T-helper 2 cell treated with Interferon-gamma antibody and Interleukin-4, amounts not matched to agents 5 μg/mL and 100 μg/mL, for 36 hours (primary cell): ENCODE data around the gene MED28.

Source experiments
- DNase-seq: peaks from one replicate; pipeline ENCODE4 v3.0.0; 2021; ENCODE audit warnings: low spot score
- H3K27ac Mint-ChIP-seq: one replicate; pipeline ENCODE4 v1.8.0; 2021; ENCODE audit warnings: mild to moderate bottlenecking, mixed read lengths
- H3K27me3 Mint-ChIP-seq: one replicate; pipeline ENCODE4 v1.8.0; 2021; ENCODE audit warnings: low read depth, mixed read lengths
- H3K36me3 Mint-ChIP-seq: one replicate; pipeline ENCODE4 v1.8.0; 2021; ENCODE audit warnings: low read depth, mixed read lengths
- H3K4me1 Mint-ChIP-seq: one replicate; pipeline ENCODE4 v1.8.0; 2021; ENCODE audit warnings: low read depth, mixed read lengths
- H3K4me3 Mint-ChIP-seq: one replicate; pipeline ENCODE4 v1.8.0; 2022; ENCODE audit warnings: mild to moderate bottlenecking, moderate library complexity, mixed read lengths
- H3K9me3 Mint-ChIP-seq: one replicate; pipeline ENCODE4 v1.8.0; 2021; ENCODE audit warnings: mixed read lengths

The MED28 gene

GRCh38 chr4:17587094-17587822 lies 27.2 kb upstream of the MED28 start:
- Mint-ChIP-seq H3K27me3 (no peaks in the 10 kb centered on the region), H3K27ac (no peak overlapping the region), H3K4me3 (no peak overlapping the region), H3K4me1 (peaks cover 2% of the 10 kb centered on the region), H3K36me3 (peaks cover 57% of the 10 kb centered on the region), H3K9me3 (no peaks in the 10 kb centered on the region)
- no peak for DNase-seq

DNA sequence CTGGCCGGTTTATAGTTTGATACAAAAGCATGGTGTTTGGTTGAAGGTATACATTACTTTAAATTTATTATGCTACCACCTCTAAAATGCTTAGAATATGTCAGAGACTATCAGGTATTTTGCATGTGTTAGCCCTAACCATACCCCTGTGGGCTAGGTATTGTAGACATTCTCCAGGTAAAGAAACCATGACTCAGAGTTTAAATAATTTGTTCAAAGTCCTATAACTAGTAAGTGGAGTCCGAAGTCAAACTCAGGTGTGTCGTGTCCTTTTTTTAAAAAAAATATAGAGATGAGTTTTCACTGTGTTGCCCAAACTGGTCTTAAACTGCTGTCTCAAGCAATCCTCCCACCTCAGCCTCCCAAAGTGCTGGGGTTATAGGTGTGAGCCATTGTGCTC lies 25.1 kb upstream of the MED28 start:
- H3K9me3 Mint-ChIP-seq, result no peaks in the 10 kb centered on the region
- H3K4me3 Mint-ChIP-seq, result no peak overlapping the region
- peaks cover 61% of the 10 kb centered on the region for H3K36me3 Mint-ChIP-seq
- H3K4me1 Mint-ChIP-seq, result peaks cover 6% of the 10 kb centered on the region
- no peak overlapping the region for H3K27ac Mint-ChIP-seq
- H3K27me3 Mint-ChIP-seq, result no peaks in the 10 kb centered on the region
- no peak for DNase-seq

GRCh38 chr4:17595471-17596005 lies 18.9 kb upstream of the MED28 start:
- Mint-ChIP-seq H3K36me3 (peaks cover 54% of the 10 kb centered on the region), H3K4me3 (no peak overlapping the region), H3K9me3 (no peaks in the 10 kb centered on the region), H3K4me1 (peaks cover 6% of the 10 kb centered on the region), H3K27me3 (no peaks in the 10 kb centered on the region), H3K27ac (no peak overlapping the region)
- DNase-seq, result no peak

- Mint-ChIP-seq H3K27ac (no peak overlapping the region), H3K4me3 (no peak overlapping the region), H3K9me3 (no peaks in the 10 kb centered on the region), H3K27me3 (no peaks in the 10 kb centered on the region), H3K36me3 (peaks cover 48% of the 10 kb centered on the region), H3K4me1 (peaks cover 3% of the 10 kb centered on the region)
- DNase-seq, result no peak
These were observed 16.9 kb upstream of the MED28 start for GRCh38 chr4:17597517-17597916.

DNA sequence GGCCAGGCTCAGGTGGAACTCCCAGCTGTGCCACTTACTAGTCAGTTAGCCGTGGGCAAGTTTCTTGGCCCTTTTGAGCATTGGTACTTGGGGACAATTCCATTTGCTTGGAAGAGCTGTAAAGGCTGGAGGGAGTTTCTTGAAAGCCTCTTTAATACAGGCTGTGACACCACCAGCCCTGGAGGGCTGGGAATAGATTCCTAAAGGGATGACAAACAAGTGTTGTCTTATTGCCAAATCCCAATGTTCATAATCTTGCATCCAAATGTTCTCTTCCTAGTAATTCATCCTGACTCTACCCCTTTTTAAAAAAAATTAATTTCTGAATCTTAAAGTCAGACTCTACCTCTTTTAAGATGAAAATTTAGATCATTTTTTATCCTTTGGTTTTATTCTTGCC lies 14.6 kb upstream of the MED28 start:
- no peaks in the 10 kb centered on the region for H3K27me3 Mint-ChIP-seq
- no peaks in the 10 kb centered on the region for H3K4me1 Mint-ChIP-seq
- no peak overlapping the region for H3K4me3 Mint-ChIP-seq
- H3K27ac Mint-ChIP-seq, result no peak overlapping the region
- DNase-seq, result no peak
- H3K9me3 Mint-ChIP-seq, result no peaks in the 10 kb centered on the region
- H3K36me3 Mint-ChIP-seq, result peaks cover 40% of the 10 kb centered on the region

DNA sequence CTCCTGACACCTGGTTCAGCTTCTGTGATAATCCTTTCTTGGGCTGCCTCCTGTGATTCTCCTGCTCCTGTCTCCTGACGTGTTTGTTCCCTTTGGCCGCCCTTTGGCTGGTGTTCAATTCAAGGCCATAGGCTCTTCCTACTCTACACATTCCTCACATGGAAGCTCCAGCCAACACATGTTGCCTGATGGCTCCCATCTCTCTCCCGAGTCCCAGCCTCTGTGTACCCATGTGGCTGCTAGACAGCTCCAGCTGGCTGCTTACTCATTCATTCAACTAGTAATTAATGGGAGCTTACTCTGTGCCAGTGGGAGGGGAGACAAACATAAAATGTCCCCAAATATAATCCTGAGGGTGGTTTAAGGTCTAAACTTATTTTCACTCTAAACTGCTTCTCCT lies 9.2 kb upstream of the MED28 start:
- Mint-ChIP-seq H3K27ac (no peak overlapping the region), H3K4me1 (no peaks in the 10 kb centered on the region), H3K27me3 (no peaks in the 10 kb centered on the region), H3K4me3 (no peak overlapping the region), H3K36me3 (peaks cover 32% of the 10 kb centered on the region), H3K9me3 (no peaks in the 10 kb centered on the region)
- DNase-seq, result no peak

DNA sequence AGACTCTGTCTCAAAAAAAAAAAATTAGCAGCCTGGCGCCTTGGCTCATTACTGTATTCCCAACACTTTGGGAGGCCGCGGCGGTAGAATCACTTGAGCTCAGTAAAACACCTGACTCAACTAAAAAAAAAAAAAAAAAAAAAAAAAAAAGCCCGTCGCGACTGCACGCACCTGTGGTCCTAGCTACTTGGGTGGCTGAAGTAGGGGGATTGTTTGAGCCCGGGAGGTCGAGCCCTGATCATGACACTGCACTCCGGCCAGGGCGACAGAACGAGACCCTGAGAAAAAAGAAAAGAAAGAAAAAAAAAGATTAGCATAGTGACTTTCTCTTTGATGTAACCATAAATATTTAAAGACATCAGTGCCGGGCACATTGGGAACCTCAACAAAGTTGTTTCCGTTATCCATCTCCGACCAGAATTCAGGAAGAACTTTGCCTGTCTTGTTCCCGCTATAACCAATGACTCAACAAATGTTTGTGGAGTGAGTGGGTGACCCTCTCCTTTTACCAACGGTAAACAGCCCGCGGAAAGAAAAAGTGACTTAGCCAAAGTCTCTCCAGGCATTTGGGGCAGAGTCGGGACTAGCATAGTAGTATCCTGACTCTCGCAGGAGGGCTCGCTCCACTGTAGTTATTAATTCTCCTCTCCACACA lies 553 bp upstream of the MED28 start:
- H3K9me3 Mint-ChIP-seq, result no peaks in the 10 kb centered on the region
- H3K27me3 Mint-ChIP-seq, result no peaks in the 10 kb centered on the region
- H3K4me3 Mint-ChIP-seq, result peak overlapping the region; percentile 96
- H3K27ac Mint-ChIP-seq, result peak overlapping the region; percentile 96
- peaks cover 11% of the 10 kb centered on the region for H3K36me3 Mint-ChIP-seq
- no peak for DNase-seq
- H3K4me1 Mint-ChIP-seq, result peaks cover 26% of the 10 kb centered on the region

DNA sequence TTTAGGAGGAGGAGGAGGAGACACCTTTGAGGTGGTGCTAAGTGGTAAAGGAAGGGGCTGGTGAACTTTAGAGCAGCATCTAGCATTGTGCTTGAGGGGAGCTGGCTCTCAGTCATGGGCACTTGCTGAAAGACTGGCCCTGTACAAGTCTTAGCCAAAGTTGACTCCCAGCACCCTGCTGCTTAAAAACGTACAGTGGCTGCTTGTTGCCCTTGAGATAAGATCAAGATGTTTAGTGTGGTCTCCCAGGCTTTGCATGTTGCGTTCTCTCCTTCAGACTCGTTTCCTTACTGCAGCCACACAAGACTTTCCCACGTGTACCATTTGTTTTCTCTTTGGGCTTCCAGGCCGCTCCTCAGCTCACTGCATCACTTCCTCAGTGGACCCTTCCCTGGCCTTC lies 1.8 kb downstream of the MED28 start:
- peak overlapping the region; percentile 38 for H3K27ac Mint-ChIP-seq
- DNase-seq, result no peak
- H3K4me3 Mint-ChIP-seq, result peak overlapping the region; percentile 74
- H3K27me3 Mint-ChIP-seq, result no peaks in the 10 kb centered on the region
- H3K4me1 Mint-ChIP-seq, result peaks cover 31% of the 10 kb centered on the region
- H3K9me3 Mint-ChIP-seq, result no peaks in the 10 kb centered on the region
- peaks cover 23% of the 10 kb centered on the region for H3K36me3 Mint-ChIP-seq

DNA sequence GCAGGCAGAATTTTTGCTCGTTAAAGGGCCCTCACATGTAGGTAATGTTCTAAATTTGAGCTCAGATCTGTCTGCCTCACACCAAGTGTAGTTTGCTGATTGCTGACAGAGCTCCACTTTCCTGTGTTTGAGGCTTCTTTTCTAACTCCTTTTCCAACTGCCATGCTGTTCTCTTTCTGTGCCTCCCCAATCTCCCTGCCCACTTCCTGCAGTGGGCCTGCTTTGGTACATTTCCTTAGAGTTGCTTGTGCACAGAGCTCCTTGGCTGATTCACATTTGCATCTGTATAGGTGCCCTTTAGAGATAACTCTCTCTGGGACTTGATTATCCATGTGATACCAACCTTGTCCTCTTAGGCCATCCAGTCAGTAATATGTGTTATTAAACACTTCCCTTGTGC lies 4.5 kb downstream of the MED28 start:
- no peak for DNase-seq
- no peaks in the 10 kb centered on the region for H3K9me3 Mint-ChIP-seq
- H3K4me3 Mint-ChIP-seq, result peak overlapping the region; percentile 43
- H3K27me3 Mint-ChIP-seq, result no peaks in the 10 kb centered on the region
- peak overlapping the region; percentile 76 for H3K27ac Mint-ChIP-seq
- peaks cover 30% of the 10 kb centered on the region for H3K4me1 Mint-ChIP-seq
- H3K36me3 Mint-ChIP-seq, result peaks cover 40% of the 10 kb centered on the region

- H3K27ac Mint-ChIP-seq, result peak overlapping the region; percentile 76
- no peak overlapping the region for H3K4me3 Mint-ChIP-seq
- no peaks in the 10 kb centered on the region for H3K9me3 Mint-ChIP-seq
- peaks cover 30% of the 10 kb centered on the region for H3K4me1 Mint-ChIP-seq
- peaks cover 46% of the 10 kb centered on the region for H3K36me3 Mint-ChIP-seq
- DNase-seq, result no peak
- no peaks in the 10 kb centered on the region for H3K27me3 Mint-ChIP-seq
These were observed 5.1 kb downstream of the MED28 start for GRCh38 chr4:17619416-17620105.

GRCh38 chr4:17623451-17624001 lies 9.1 kb downstream of the MED28 start:
- Mint-ChIP-seq H3K4me1 (peaks cover 9% of the 10 kb centered on the region), H3K36me3 (peaks cover 72% of the 10 kb centered on the region), H3K27ac (no peak overlapping the region), H3K4me3 (no peak overlapping the region), H3K27me3 (no peaks in the 10 kb centered on the region), H3K9me3 (no peaks in the 10 kb centered on the region)
- DNase-seq, result no peak

DNA sequence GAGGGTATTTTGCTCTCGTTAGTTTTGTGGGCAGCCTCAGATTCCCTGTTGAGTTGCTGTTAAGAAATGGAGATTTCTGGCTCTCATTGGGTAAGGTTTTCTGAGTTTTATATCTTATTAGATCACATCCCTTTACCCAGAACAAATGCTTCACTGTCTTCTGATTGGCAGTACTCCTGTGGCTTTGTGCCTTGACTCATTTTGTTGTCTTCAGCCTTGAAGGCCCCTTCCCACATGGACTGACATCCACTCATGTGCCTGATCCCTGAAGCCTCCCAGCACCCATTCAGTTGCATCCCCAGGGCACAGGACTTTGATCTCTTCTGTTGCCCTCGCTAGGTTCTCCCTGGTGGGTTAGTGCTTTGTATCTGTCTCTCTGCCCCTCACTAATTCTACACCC lies 10.4 kb downstream of the MED28 start:
- no peak overlapping the region for H3K4me3 Mint-ChIP-seq
- peaks cover 72% of the 10 kb centered on the region for H3K36me3 Mint-ChIP-seq
- H3K27ac Mint-ChIP-seq, result no peak overlapping the region
- DNase-seq, result no peak
- no peaks in the 10 kb centered on the region for H3K4me1 Mint-ChIP-seq
- no peaks in the 10 kb centered on the region for H3K27me3 Mint-ChIP-seq
- no peaks in the 10 kb centered on the region for H3K9me3 Mint-ChIP-seq

GRCh38 chr4:17630228-17630627 lies 15.8 kb downstream of the MED28 start:
- no peaks in the 10 kb centered on the region for H3K27me3 Mint-ChIP-seq
- H3K4me3 Mint-ChIP-seq, result no peak overlapping the region
- DNase-seq, result no peak
- no peaks in the 10 kb centered on the region for H3K4me1 Mint-ChIP-seq
- peaks cover 65% of the 10 kb centered on the region for H3K36me3 Mint-ChIP-seq
- H3K27ac Mint-ChIP-seq, result no peak overlapping the region
- H3K9me3 Mint-ChIP-seq, result no peaks in the 10 kb centered on the region

- H3K27ac Mint-ChIP-seq, result no peak overlapping the region
- no peaks in the 10 kb centered on the region for H3K27me3 Mint-ChIP-seq
- H3K36me3 Mint-ChIP-seq, result peaks cover 39% of the 10 kb centered on the region
- H3K4me3 Mint-ChIP-seq, result no peak overlapping the region
- no peak for DNase-seq
- no peaks in the 10 kb centered on the region for H3K4me1 Mint-ChIP-seq
- no peaks in the 10 kb centered on the region for H3K9me3 Mint-ChIP-seq
These were observed 19.2 kb downstream of the MED28 start for GRCh38 chr4:17633600-17633999.
